Peyer's patch (tissue), 4 donors: ENCODE data around the gene DUSP28.

Source experiments
- POLR2A ChIP-seq, 2 donors: fragments of 450-650 bp; IDR thresholded peaks; one replicate each; pipeline ENCODE4 v1.5.1; 2017; ENCODE audit warnings: antibody characterized with exemption in 2 of 2, mild to moderate bottlenecking in 2 of 2, moderate library complexity in 2 of 2
- TF ChIP-seq, protein P1 (sequence below), 6 experiments: fragments of 450-650 bp in 4 of 6; fragments of 200-600 bp in 2 of 6; sonication (generic) in 1 of 6; IDR thresholded peaks; one replicate each; pipeline ENCODE4 v1.5.1; 2017 to 2019; ENCODE audit warnings: antibody characterized with exemption in 6 of 6, mild to moderate bottlenecking in 3 of 6, moderate library complexity in 1 of 6

DNA sequence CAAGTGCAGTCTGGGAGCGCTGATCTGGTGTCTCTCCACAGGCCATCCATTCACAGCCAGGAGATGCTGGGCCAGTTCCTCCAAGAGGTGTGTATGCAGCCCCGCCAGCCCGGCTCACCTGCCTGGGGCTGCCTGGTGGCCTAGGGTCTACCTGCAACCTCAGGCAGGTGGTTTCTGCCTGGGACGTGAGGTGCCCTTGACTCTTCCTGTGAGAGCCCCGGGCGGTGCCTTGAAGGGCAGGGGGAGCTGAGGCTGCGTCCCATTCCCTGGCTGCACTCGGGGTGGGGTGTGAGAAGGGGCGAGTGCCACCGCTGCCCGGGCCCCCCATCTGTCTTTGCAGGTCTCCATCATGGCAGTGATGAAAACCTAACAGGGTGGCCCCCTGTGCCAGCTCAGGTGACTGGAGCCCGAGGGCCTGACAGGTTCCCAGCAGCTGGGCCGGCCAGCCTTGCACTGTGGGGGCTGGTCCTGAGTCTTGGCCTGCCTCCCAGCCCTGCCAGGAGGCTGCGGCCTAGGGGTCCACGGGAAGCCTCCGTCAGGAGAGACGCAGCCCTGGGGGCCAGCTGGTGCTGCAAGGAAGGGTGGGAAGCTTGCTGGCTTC, 38.3 kb downstream of the DUSP28 start:
- TF ChIP-seq, protein P1, sequence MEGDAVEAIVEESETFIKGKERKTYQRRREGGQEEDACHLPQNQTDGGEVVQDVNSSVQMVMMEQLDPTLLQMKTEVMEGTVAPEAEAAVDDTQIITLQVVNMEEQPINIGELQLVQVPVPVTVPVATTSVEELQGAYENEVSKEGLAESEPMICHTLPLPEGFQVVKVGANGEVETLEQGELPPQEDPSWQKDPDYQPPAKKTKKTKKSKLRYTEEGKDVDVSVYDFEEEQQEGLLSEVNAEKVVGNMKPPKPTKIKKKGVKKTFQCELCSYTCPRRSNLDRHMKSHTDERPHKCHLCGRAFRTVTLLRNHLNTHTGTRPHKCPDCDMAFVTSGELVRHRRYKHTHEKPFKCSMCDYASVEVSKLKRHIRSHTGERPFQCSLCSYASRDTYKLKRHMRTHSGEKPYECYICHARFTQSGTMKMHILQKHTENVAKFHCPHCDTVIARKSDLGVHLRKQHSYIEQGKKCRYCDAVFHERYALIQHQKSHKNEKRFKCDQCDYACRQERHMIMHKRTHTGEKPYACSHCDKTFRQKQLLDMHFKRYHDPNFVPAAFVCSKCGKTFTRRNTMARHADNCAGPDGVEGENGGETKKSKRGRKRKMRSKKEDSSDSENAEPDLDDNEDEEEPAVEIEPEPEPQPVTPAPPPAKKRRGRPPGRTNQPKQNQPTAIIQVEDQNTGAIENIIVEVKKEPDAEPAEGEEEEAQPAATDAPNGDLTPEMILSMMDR (IDR thresholded peaks at IDR 0.05), result no peak
- TF ChIP-seq POLR2A (IDR thresholded peaks at IDR 0.05), result no peak
